ENCODE measurements around the gene FRMPD4. TPM values are rescaled to one million over a fixed set of nuclear protein-coding genes. Genes with fewer than 3 reads are reported as not detected.

The FRMPD4 gene
- total RNA-seq, 1 experiment from 2014 or later: 0.24 TPM

DNA sequence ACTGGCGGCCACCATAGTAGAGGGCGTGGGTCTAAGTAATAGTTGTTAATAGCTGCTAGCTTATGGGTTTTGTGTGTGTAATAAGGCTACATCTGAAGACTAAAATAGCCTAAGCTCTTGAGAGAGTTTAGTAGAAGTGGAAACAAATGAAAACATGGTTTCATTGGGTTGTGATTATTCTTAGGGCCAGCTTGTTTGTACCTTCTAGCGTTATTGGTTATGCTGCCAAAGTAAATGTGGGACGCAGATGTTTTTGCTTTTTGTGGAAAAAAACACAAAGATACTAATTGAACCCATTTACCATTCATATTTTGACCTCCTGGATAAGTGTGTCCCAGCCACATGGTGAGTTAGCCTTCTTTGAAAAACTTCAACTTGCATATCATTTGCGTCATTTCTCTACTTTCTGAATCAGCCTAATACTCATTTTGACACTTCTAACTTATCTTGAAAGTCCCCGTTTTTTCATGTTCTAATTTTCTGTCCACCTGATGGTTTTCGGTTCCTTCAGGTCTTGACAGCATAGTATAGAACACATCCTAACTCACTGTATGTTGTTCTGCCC, 305.3 kb downstream of the FRMPD4 start:
- Histone ChIP-seq H4K91ac (ENCODE audit: insufficient read length, low read depth, low read length) (no peak overlapping the region), H3K18ac (ENCODE audit: insufficient read length, low read depth, low read length) (no peak overlapping the region), H4K8ac (replicated peaks; ENCODE audit: insufficient read length, low read depth, low read length) (no peak overlapping the region), H2BK20ac (ENCODE audit: low read depth, low read length, poor library complexity, severe bottlenecking) (no peak overlapping the region), H3K4me1 (ENCODE audit: insufficient read depth, low read length) (peaks cover 5% of the 10 kb centered on the region; the same call in 1 of the 2 replicates), H4K5ac (ENCODE audit: insufficient read length, low read depth, low read length) (no peak overlapping the region), H3K27me3 (ENCODE audit: insufficient read depth, low read length) (no peaks in the 10 kb centered on the region), H2BK120ac (ENCODE audit: low read depth, low read length, poor library complexity, severe bottlenecking) (no peak overlapping the region), H3K4ac (ENCODE audit: low read depth, low read length) (no peak overlapping the region), H3K14ac (ENCODE audit: insufficient read depth, low read length) (no peak overlapping the region), H3K9me3 (ENCODE audit: control insufficient read depth, low read depth, low read length) (peaks cover 6% of the 10 kb centered on the region), H2BK5ac (ENCODE audit: insufficient read length, low read length) (no peak overlapping the region), H3K79me2 (ENCODE audit: insufficient read depth, low read length) (no peaks in the 10 kb centered on the region), H2AK5ac (ENCODE audit: insufficient read length, low read length) (no peak overlapping the region), H3K79me1 (ENCODE audit: insufficient read depth, low read depth, low read length, poor library complexity, severe bottlenecking) (no peaks in the 10 kb centered on the region), H3K23me2 (ENCODE audit: insufficient read length, low read depth, low read length, poor library complexity, severe bottlenecking) (no peaks in the 10 kb centered on the region), H3K23ac (ENCODE audit: insufficient read length, low read depth, low read length) (no peak overlapping the region), H2BK12ac (ENCODE audit: insufficient read length, low read depth, low read length) (no peak overlapping the region), H2BK15ac (ENCODE audit: low read depth, low read length) (no peak overlapping the region), H3T11ph (ENCODE audit: low read length) (no peak overlapping the region), H3K27ac (ENCODE audit: insufficient read length, low read depth, low read length) (no peak overlapping the region), H3K56ac (ENCODE audit: insufficient read length, low read depth, low read length) (no peak overlapping the region), H3K9ac (ENCODE audit: extremely low read depth, insufficient read length, low read length) (no peak overlapping the region), H4K20me1 (ENCODE audit: control insufficient read depth, insufficient read depth, insufficient read length) (no peaks in the 10 kb centered on the region), H2AFZ (ENCODE audit: low read length) (no peak overlapping the region), H3K4me2 (ENCODE audit: insufficient read depth, insufficient read length, low read length) (no peak overlapping the region)
- H3K27ac Mint-ChIP-seq: no peak overlapping the region
- H3K4me1 Mint-ChIP-seq: peaks cover 10 to 22% of the 10 kb centered on the region in 2 experiments
- no peak for DNase-seq
- H3K27me3 Mint-ChIP-seq (ENCODE audit: low read depth): no peaks in the 10 kb centered on the region
- no CpG with 5 or more reads among the region's 7 CpGs for WGBS (ENCODE audit: extremely low coverage, insufficient read length, low lambda C conversion rate)
- TF ChIP-seq, protein P1, sequence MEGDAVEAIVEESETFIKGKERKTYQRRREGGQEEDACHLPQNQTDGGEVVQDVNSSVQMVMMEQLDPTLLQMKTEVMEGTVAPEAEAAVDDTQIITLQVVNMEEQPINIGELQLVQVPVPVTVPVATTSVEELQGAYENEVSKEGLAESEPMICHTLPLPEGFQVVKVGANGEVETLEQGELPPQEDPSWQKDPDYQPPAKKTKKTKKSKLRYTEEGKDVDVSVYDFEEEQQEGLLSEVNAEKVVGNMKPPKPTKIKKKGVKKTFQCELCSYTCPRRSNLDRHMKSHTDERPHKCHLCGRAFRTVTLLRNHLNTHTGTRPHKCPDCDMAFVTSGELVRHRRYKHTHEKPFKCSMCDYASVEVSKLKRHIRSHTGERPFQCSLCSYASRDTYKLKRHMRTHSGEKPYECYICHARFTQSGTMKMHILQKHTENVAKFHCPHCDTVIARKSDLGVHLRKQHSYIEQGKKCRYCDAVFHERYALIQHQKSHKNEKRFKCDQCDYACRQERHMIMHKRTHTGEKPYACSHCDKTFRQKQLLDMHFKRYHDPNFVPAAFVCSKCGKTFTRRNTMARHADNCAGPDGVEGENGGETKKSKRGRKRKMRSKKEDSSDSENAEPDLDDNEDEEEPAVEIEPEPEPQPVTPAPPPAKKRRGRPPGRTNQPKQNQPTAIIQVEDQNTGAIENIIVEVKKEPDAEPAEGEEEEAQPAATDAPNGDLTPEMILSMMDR (conservative IDR thresholded peaks at IDR 0.05): no peak
- H3K9me3 Mint-ChIP-seq: peaks cover 57 to 74% of the 10 kb centered on the region in 2 experiments
- no peak overlapping the region for H3K4me3 Mint-ChIP-seq
- H3K36me3 Mint-ChIP-seq (ENCODE audit: insufficient read depth in 1 of 3, low read depth in 3 of 3): peaks cover 0 to 3% (median 0%) of the 10 kb centered on the region in 3 experiments; a peak in 2 of 7 replicates

Data from H9 (cell line).